Nephron (organoid): ENCODE data around the gene MIA2.
"Not testable (repeated sequence)": the region's sequence is repeated elsewhere in the genome, so short reads cannot be mapped to it uniquely, and the experiment has no call there.

Experiments used
- H3K27ac Mint-ChIP-seq, 3 experiments: 2 replicates each; pipeline ENCODE4 v1.8.0; 2020; ENCODE audit warnings: mixed read lengths in 3 of 3, mild to moderate bottlenecking in 2 of 3, moderate library complexity in 1 of 3
- H3K27me3 Mint-ChIP-seq: 2 replicates; pipeline ENCODE4 v1.8.0; 2021; ENCODE audit warnings: low read depth, mild to moderate bottlenecking, moderate library complexity, mixed read lengths
- H3K36me3 Mint-ChIP-seq: 2 replicates; pipeline ENCODE4 v1.8.0; 2020; ENCODE audit warnings: low read depth, mixed read lengths
- H3K4me1 Mint-ChIP-seq: 2 replicates; pipeline ENCODE4 v1.8.0; 2020; ENCODE audit warnings: mixed read lengths
- H3K4me3 Mint-ChIP-seq, 3 experiments: 2 replicates each; pipeline ENCODE4 v1.8.0; 2020; ENCODE audit warnings: mild to moderate bottlenecking in 3 of 3, mixed read lengths in 3 of 3, moderate library complexity in 2 of 3
- H3K9me3 Mint-ChIP-seq: 2 replicates; pipeline ENCODE4 v1.8.0; 2020; ENCODE audit warnings: mixed read lengths
- CTCF ChIP-seq, 3 experiments: fragments of 200-600 bp; sonication (generic); IDR thresholded peaks; one replicate each; pipeline ENCODE4 v1.5.0; 2021; ENCODE audit warnings: antibody characterized with exemption in 3 of 3; ENCODE audit not compliant: unreplicated experiment in 3 of 3

The MIA2 gene

GRCh38 chr14:39272918-39273317, 39.2 kb downstream of the MIA2 start:
- no peaks in the 10 kb centered on the region for H3K27me3 Mint-ChIP-seq
- no peak overlapping the region for H3K4me3 Mint-ChIP-seq
- H3K27ac Mint-ChIP-seq: no peak overlapping the region
- peaks cover 18% of the 10 kb centered on the region for H3K9me3 Mint-ChIP-seq
- peaks cover 19% of the 10 kb centered on the region for H3K4me1 Mint-ChIP-seq
- peaks cover 37% of the 10 kb centered on the region for H3K36me3 Mint-ChIP-seq
- TF ChIP-seq CTCF (IDR thresholded peaks at IDR 0.05; ENCODE audit: unreplicated experiment in 3 of 3): no peak

GRCh38 chr14:39275395-39275794, 41.7 kb downstream of the MIA2 start:
- Mint-ChIP-seq H3K9me3 (peaks cover 25% of the 10 kb centered on the region), H3K36me3 (peaks cover 55% of the 10 kb centered on the region), H3K27ac (peak overlapping the region in 1 of 3 experiments; percentile 39), H3K4me1 (peaks cover 6% of the 10 kb centered on the region), H3K4me3 (no peak overlapping the region), H3K27me3 (no peaks in the 10 kb centered on the region)
- no peak for TF ChIP-seq CTCF (IDR thresholded peaks at IDR 0.05; ENCODE audit: unreplicated experiment in 3 of 3)

- Mint-ChIP-seq H3K4me1 (peaks cover under 1% of the 10 kb centered on the region), H3K9me3 (peaks cover 25% of the 10 kb centered on the region), H3K4me3 (no peak overlapping the region), H3K36me3 (peaks cover 59% of the 10 kb centered on the region), H3K27ac (peak overlapping the region in 1 of 3 experiments; percentile 39), H3K27me3 (no peaks in the 10 kb centered on the region)
- TF ChIP-seq CTCF (IDR thresholded peaks at IDR 0.05; ENCODE audit: unreplicated experiment in 3 of 3): no peak
These were observed 42.3 kb downstream of the MIA2 start for GRCh38 chr14:39276005-39276404.

- no peak for TF ChIP-seq CTCF (IDR thresholded peaks at IDR 0.05; ENCODE audit: unreplicated experiment in 3 of 3)
- Mint-ChIP-seq H3K9me3 (peaks cover 25% of the 10 kb centered on the region), H3K4me1 (no peaks in the 10 kb centered on the region), H3K27ac (peak overlapping the region; percentile 7 to 27 (median 23)), H3K27me3 (no peaks in the 10 kb centered on the region), H3K36me3 (peaks cover 58% of the 10 kb centered on the region), H3K4me3 (no peak overlapping the region)
These were observed 42.9 kb downstream of the MIA2 start for GRCh38 chr14:39276579-39277114.

GRCh38 chr14:39279515-39279914, 45.8 kb downstream of the MIA2 start:
- no peak overlapping the region for H3K27ac Mint-ChIP-seq
- no peak overlapping the region for H3K4me3 Mint-ChIP-seq
- H3K9me3 Mint-ChIP-seq: peaks cover 29% of the 10 kb centered on the region
- no peaks in the 10 kb centered on the region for H3K4me1 Mint-ChIP-seq
- no peaks in the 10 kb centered on the region for H3K27me3 Mint-ChIP-seq
- H3K36me3 Mint-ChIP-seq: peaks cover 65% of the 10 kb centered on the region
- no peak for TF ChIP-seq CTCF (IDR thresholded peaks at IDR 0.05; ENCODE audit: unreplicated experiment in 3 of 3)

- not testable (repeated sequence) for H3K4me1 Mint-ChIP-seq, H3K4me3 Mint-ChIP-seq, H3K27ac Mint-ChIP-seq, H3K27me3 Mint-ChIP-seq
- peaks cover 29% of the 10 kb centered on the region for H3K9me3 Mint-ChIP-seq
- peaks cover 68% of the 10 kb centered on the region for H3K36me3 Mint-ChIP-seq
These were observed 47.0 kb downstream of the MIA2 start for GRCh38 chr14:39280678-39281077.
